H1 (cell line): ENCODE data around the gene RAD23B. TPM values are rescaled to one million over a fixed set of nuclear protein-coding genes. Genes with fewer than 3 reads are reported as not detected.

Experiments used
- CTCF ChIA-PET: fragments of 300-600 bp; sonication (Branson Sonifier 250); formaldehyde crosslinking; loops from one replicate; lab custom pipeline; 2021; ENCODE audit not compliant: partially characterized antibody; lab: Charles Lee
- POLR2A ChIA-PET: fragments of 300-600 bp; sonication (Branson Sonifier 250); formaldehyde crosslinking; loops from one replicate; lab custom pipeline; 2021; ENCODE audit warnings: inconsistent platforms; ENCODE audit not compliant: partially characterized antibody; lab: Charles Lee
- DNase-seq, 2 experiments: peaks; one replicate each; pipeline versions ENCODE4 v3.0.0 to v3.0.0-alpha.2; 2010 to 2022; ENCODE audit warnings: low spot score in 2 of 2, low read depth in 1 of 2, mixed read lengths in 1 of 2
- FAIRE-seq: peaks from 2 replicates; lab custom pipeline; 2011; peaks lifted over from hg19 to GRCh38; lab: Jason Lieb, UNC
- H2AFZ ChIP-seq: 2 replicates; pipeline ENCODE4 v1.8.1; 2012; ENCODE audit warnings: low read length, inconsistent platforms
- H2AK5ac ChIP-seq: 2 replicates; pipeline ENCODE4 v1.6.1; 2013; ENCODE audit warnings: low read depth, low read length
- H2BK120ac ChIP-seq: replicated peaks from 2 replicates; pipeline ENCODE3; 2013; ENCODE audit warnings: low read depth, low read length, inconsistent platforms
- H2BK12ac ChIP-seq: 2 replicates; pipeline ENCODE4 v1.6.1; 2013; ENCODE audit warnings: low read depth, low read length
- H2BK15ac ChIP-seq: 2 replicates; pipeline ENCODE4 v1.6.1; 2013; ENCODE audit warnings: low read length
- H2BK20ac ChIP-seq: 2 replicates; pipeline ENCODE4 v1.6.1; 2013; ENCODE audit warnings: low read length
- H2BK5ac ChIP-seq: 2 replicates; pipeline ENCODE4 v1.6.1; 2013; ENCODE audit warnings: low read depth, low read length
- H3K14ac ChIP-seq: 2 replicates; pipeline ENCODE4 v1.6.1; 2013; ENCODE audit warnings: inconsistent platforms; ENCODE audit not compliant: insufficient read length
- H3K18ac ChIP-seq: 2 replicates; pipeline ENCODE4 v1.6.1; 2013; ENCODE audit warnings: low read length; ENCODE audit errors: extremely low read depth
- H3K23ac ChIP-seq: 2 replicates; pipeline ENCODE4 v1.6.1; 2013; ENCODE audit warnings: inconsistent platforms; ENCODE audit not compliant: insufficient read length
- H3K23me2 ChIP-seq: 2 replicates; pipeline ENCODE4 v1.6.1; 2013; ENCODE audit warnings: low read depth, low read length
- H3K27ac ChIP-seq: 2 replicates; pipeline ENCODE4 v1.6.1; 2011; ENCODE audit warnings: low read depth, low read length, inconsistent platforms
- H3K27me3 ChIP-seq, 4 experiments: replicated peaks in 1 of 4; 1 replicate in 1 of 4; 2 replicates in 3 of 4; pipeline versions ENCODE4 v1.6.1 to v1.8.1; 2011 to 2013; ENCODE audit warnings: low read length in 3 of 4, mild to moderate bottlenecking in 3 of 4, inconsistent platforms in 2 of 4, mixed read lengths in 2 of 4, moderate library complexity in 1 of 4; ENCODE audit not compliant: control insufficient read depth in 3 of 4, insufficient read depth in 3 of 4; ENCODE audit errors: extremely low read depth in 1 of 4
- H3K36me3 ChIP-seq, 4 experiments: 2 replicates each; pipeline versions ENCODE4 v1.6.1 to v1.8.1; 2011 to 2013; ENCODE audit warnings: mild to moderate bottlenecking in 4 of 4, low read length in 3 of 4, moderate library complexity in 2 of 4, control low read depth in 1 of 4, inconsistent platforms in 1 of 4; ENCODE audit not compliant: insufficient read depth in 4 of 4, control insufficient read depth in 2 of 4
- H3K4ac ChIP-seq: replicated peaks from 2 replicates; pipeline ENCODE3; 2013; ENCODE audit warnings: low read length, low read depth, mixed read lengths, inconsistent platforms; ENCODE audit not compliant: insufficient read length
- H3K4me1 ChIP-seq, 4 experiments: replicated peaks in 1 of 4; 1 replicate in 1 of 4; 2 replicates in 3 of 4; pipeline versions ENCODE4 v1.6.1 to v1.8.1; 2011 to 2013; ENCODE audit warnings: low read length in 3 of 4, inconsistent platforms in 2 of 4, mixed read lengths in 1 of 4; ENCODE audit not compliant: insufficient read depth in 4 of 4, control insufficient read depth in 3 of 4
- H3K4me2 ChIP-seq, 2 experiments: 2 replicates each; pipeline versions ENCODE4 v1.6.1 to v1.8.1; 2011 to 2013; ENCODE audit warnings: low read depth in 2 of 2, low read length in 2 of 2, control low read depth in 1 of 2, inconsistent platforms in 1 of 2, mild to moderate bottlenecking in 1 of 2; ENCODE audit not compliant: insufficient read depth in 1 of 2
- H3K4me3 ChIP-seq, 4 experiments: fragments of 200-600, 300-600 bp in 1 of 4; sonication (generic), shearing (Covaris generic), sonication (Bioruptor Twin) in 1 of 4; 2 replicates each; pipeline versions ENCODE4 v1.5.1 to v1.8.1; 2011 to 2016; ENCODE audit warnings: low read length in 4 of 4, low read depth in 3 of 4, control low read depth in 2 of 4, inconsistent platforms in 2 of 4, mild to moderate bottlenecking in 2 of 4, mixed read lengths in 1 of 4, moderate library complexity in 1 of 4; ENCODE audit not compliant: insufficient read depth in 2 of 4; ENCODE audit errors: extremely low read depth in 1 of 4
- H3K56ac ChIP-seq: replicated peaks from 2 replicates; pipeline ENCODE3; 2013; ENCODE audit warnings: low read depth, mild to moderate bottlenecking, mixed read lengths, low read length, inconsistent platforms; ENCODE audit not compliant: insufficient read length
- H3K79me1 ChIP-seq: 2 replicates; pipeline ENCODE4 v1.6.1; 2013; ENCODE audit warnings: low read depth, low read length, control low read depth
- H3K79me2 ChIP-seq, 2 experiments: 2 replicates each; pipeline versions ENCODE4 v1.6.1 to v1.8.1; 2012 to 2013; ENCODE audit warnings: low read length in 2 of 2, mild to moderate bottlenecking in 2 of 2, inconsistent platforms in 1 of 2; ENCODE audit not compliant: insufficient read depth in 2 of 2, control insufficient read depth in 1 of 2
- H3K9ac ChIP-seq, 4 experiments: replicated peaks in 1 of 4; 1 replicate in 1 of 4; 2 replicates in 3 of 4; pipeline versions ENCODE4 v1.6.1 to v1.8.1; 2011 to 2013; ENCODE audit warnings: low read depth in 3 of 4, low read length in 3 of 4, control low read depth in 2 of 4, mild to moderate bottlenecking in 2 of 4, moderate library complexity in 2 of 4, inconsistent platforms in 1 of 4; ENCODE audit errors: extremely low read depth in 1 of 4
- H3K9me3 ChIP-seq, 2 experiments: 2 replicates each; pipeline versions ENCODE4 v1.6.1 to v1.8.1; 2012 to 2013; ENCODE audit warnings: mild to moderate bottlenecking in 2 of 2, moderate library complexity in 2 of 2, control low read depth in 1 of 2, inconsistent platforms in 1 of 2, low read depth in 1 of 2, low read length in 1 of 2, mixed read lengths in 1 of 2; ENCODE audit not compliant: insufficient read depth in 2 of 2
- H4K20me1 ChIP-seq, 2 experiments: replicated peaks in 1 of 2; 2 replicates each; pipeline versions ENCODE3 to v1.8.1; 2011 to 2013; ENCODE audit warnings: inconsistent platforms in 2 of 2, low read length in 2 of 2, mild to moderate bottlenecking in 1 of 2; ENCODE audit not compliant: insufficient read depth in 2 of 2, control insufficient read depth in 1 of 2
- H4K5ac ChIP-seq: 2 replicates; pipeline ENCODE4 v1.6.1; 2013; ENCODE audit warnings: low read length, low read depth, mixed read lengths, inconsistent platforms; ENCODE audit not compliant: insufficient read length
- H4K8ac ChIP-seq: 2 replicates; pipeline ENCODE4 v1.8.0; 2013; ENCODE audit warnings: mild to moderate bottlenecking, moderate library complexity, low read length, inconsistent platforms; ENCODE audit not compliant: insufficient read depth; ENCODE audit errors: extremely low read depth
- H4K91ac ChIP-seq: replicated peaks from 2 replicates; pipeline ENCODE3; 2013; ENCODE audit warnings: low read length, mixed read lengths, inconsistent platforms; ENCODE audit not compliant: insufficient read length
- ASH2L ChIP-seq: fragments of 200-600, 300-600 bp; sonication (generic); IDR thresholded peaks from one replicate; pipeline ENCODE4 v1.7.1; 2017; ENCODE audit warnings: low read length
- BCL11A ChIP-seq, 2 experiments: IDR thresholded peaks; one replicate each; pipeline ENCODE4 v1.6.1; 2011; ENCODE audit warnings: low read depth in 2 of 2, low read length in 2 of 2, mild to moderate bottlenecking in 2 of 2
- CHD1 ChIP-seq: IDR thresholded peaks from 2 replicates; pipeline ENCODE4 v1.6.1; 2012; ENCODE audit warnings: low read depth, low read length, improper control_type of control experiment
- EP300 ChIP-seq, 2 experiments: IDR thresholded peaks; 1 replicate in 1 of 2; 2 replicates in 1 of 2; pipeline ENCODE4 v1.6.1; 2011 to 2012; ENCODE audit warnings: low read depth in 2 of 2, low read length in 2 of 2, mild to moderate bottlenecking in 2 of 2, borderline replicate concordance in 1 of 2, inconsistent platforms in 1 of 2, moderate library complexity in 1 of 2
- JUN ChIP-seq: IDR thresholded peaks from 2 replicates; pipeline ENCODE4 v1.6.1; 2011; ENCODE audit warnings: low read depth, mild to moderate bottlenecking, improper control_type of control experiment, low read length
- POLR2AphosphoS5 ChIP-seq: IDR thresholded peaks from 2 replicates; pipeline ENCODE4 v1.6.1; 2011; ENCODE audit warnings: low read depth, low read length
- RFX5 ChIP-seq: IDR thresholded peaks from 2 replicates; pipeline ENCODE4 v1.6.1; 2011; ENCODE audit warnings: low read depth, low read length, improper control_type of control experiment, borderline replicate concordance
- SIN3A ChIP-seq, 2 experiments: IDR thresholded peaks in 1 of 2; conservative IDR thresholded peaks in 1 of 2; 2 replicates each; pipeline ENCODE4 v1.6.1; 2011 to 2012; ENCODE audit warnings: low read length in 2 of 2, improper control_type of control experiment in 1 of 2, low read depth in 1 of 2, mild to moderate bottlenecking in 1 of 2
- SUZ12 ChIP-seq: fragments of 200-600 bp; sonication (generic); IDR thresholded peaks from 2 replicates; pipeline ENCODE4 v1.6.1; 2012; ENCODE audit warnings: mild to moderate bottlenecking, inconsistent platforms, low read length, moderate library complexity, mixed read lengths
- WGBS, 2 experiments: shearing (Covaris generic) in 1 of 2; methylation state at CpG; one replicate each; pipeline versions ENCODE4 v1.1.6 to v1.1.7; 2013 to 2015; ENCODE audit warnings: low lambda C conversion rate in 2 of 2, mixed read lengths in 2 of 2, inconsistent platforms in 1 of 2, low coverage in 1 of 2, missing lambda C conversion rate in 1 of 2; ENCODE audit not compliant: insufficient replicate concordance in 2 of 2, insufficient coverage in 1 of 2, insufficient read length in 1 of 2; ENCODE audit errors: extremely low coverage in 1 of 2, missing lambda C conversion rate in 1 of 2; 5-methylcytosine and 5-hydroxymethylcytosine counted together
- polyA plus RNA-seq, 7 experiments: library from polyadenylated mRNA; depleted of rRNA in 3 of 7; stranded (reverse) in 5 of 7; unstranded in 2 of 7; fragments of >200 nt in 5 of 7; fragments of 200-250 nt in 2 of 7; gene quantifications; 1 replicate in 5 of 7; 2 replicates in 1 of 7; 4 replicates in 1 of 7; pipeline versions ENCODE4 v1.2.1 to v1.2.3, GENCODE V29; 2011 to 2013; ENCODE audit warnings: missing spikeins in 2 of 7, mixed read lengths in 2 of 7
- total RNA-seq: library from RNA; stranded (reverse); fragmentation: NEBNext Ultra II Directional; extraction: Animal tissue kit (Norgen Biotek cat#: 25700); gene quantifications from 2 replicates; pipeline ENCODE4 v1.2.1, GENCODE V29; 2021

The RAD23B gene
- total and polyA plus RNA-seq, 2 of the 8 experiments (the other 6 are each of a cell fraction or from before 2014, with no cell fraction given) = 97.1 to 165 TPM

- H4K5ac ChIP-seq = no peak overlapping the region
- H3K27me3 ChIP-seq = no peaks in the 10 kb centered on the region
- H3K4me1 ChIP-seq = peaks cover 0 to 11% (median 0%) of the 10 kb centered on the region in 4 experiments; a peak in 1 of 7 replicates
- 86% methylated on average over 4 of the region's 4 CpGs; no CpG with 5 or more reads in 1 of the 2 experiments for WGBS, 2 experiments
- no peak overlapping the region for H4K91ac ChIP-seq
- H3K56ac ChIP-seq = no peak overlapping the region
- no peak for FAIRE-seq
- no peak overlapping the region for H3K18ac ChIP-seq
- no peaks in the 10 kb centered on the region for H3K9me3 ChIP-seq
- no peak overlapping the region for H3K23ac ChIP-seq
- H3K4me3 ChIP-seq = no peak overlapping the region
- H2BK5ac ChIP-seq = no peak overlapping the region
- no peak overlapping the region for H3K4ac ChIP-seq
- no peaks in the 10 kb centered on the region; the same call in 1 of the 2 replicates for H3K23me2 ChIP-seq
- no peak overlapping the region for H3K27ac ChIP-seq
- CTCF ChIA-PET = interaction anchor here (0.8 to 1.1 kb wide), 3 partner anchors 14 to 105 kb away, joined by 3 read pairs; no protein-coding TSS in a partner anchor
- H2BK12ac ChIP-seq = no peak overlapping the region
- H2AFZ ChIP-seq = no peak overlapping the region
- no peak overlapping the region for H2AK5ac ChIP-seq
- no peak for DNase-seq
- H2BK15ac ChIP-seq = no peak overlapping the region
- no peaks in the 10 kb centered on the region for H3K79me2 ChIP-seq
- no peaks in the 10 kb centered on the region for H4K20me1 ChIP-seq
- no peak for TF ChIP-seq POLR2AphosphoS5
- no peak for TF ChIP-seq EP300 (IDR thresholded peaks at IDR 0.05; ENCODE audit: borderline replicate concordance in 1 of 2, low read depth in 2 of 2, low read length in 2 of 2)
- TF ChIP-seq ASH2L = no peak
- TF ChIP-seq BCL11A (IDR thresholded peaks at IDR 0.05; ENCODE audit: low read depth in 2 of 2, low read length in 2 of 2) = no peak
- TF ChIP-seq SIN3A (conservative IDR thresholded peaks at IDR 0.05 in 1 of 2, IDR thresholded peaks at IDR 0.05 in 1 of 2; ENCODE audit: low read depth in 1 of 2, low read length in 2 of 2) = no peak
- no peak for TF ChIP-seq RFX5
- TF ChIP-seq JUN = no peak
- no peak for TF ChIP-seq SUZ12
- TF ChIP-seq CHD1 = no peak
- TF ChIP-seq, all 59 proteins: peak for 0
- no peak overlapping the region for H2BK120ac ChIP-seq
- POLR2A ChIA-PET = interaction anchor here (1.1 kb wide), 1 partner anchor 46 kb away, joined by 4 read pairs; no protein-coding TSS in a partner anchor
- H3K9ac ChIP-seq = no peak overlapping the region
- no peak overlapping the region for H4K8ac ChIP-seq
- no peak overlapping the region for H3K4me2 ChIP-seq
- H3K79me1 ChIP-seq = no peaks in the 10 kb centered on the region
- no peak overlapping the region for H3K14ac ChIP-seq
- H2BK20ac ChIP-seq = no peak overlapping the region
- no peaks in the 10 kb centered on the region for H3K36me3 ChIP-seq
These were observed 40.7 kb upstream of the RAD23B start for GRCh38 chr9:107242073-107243030.
